SH-SY5Y (cell line): ENCODE results near the gene DMD.

ENCODE experiments used
- GATA2 ChIP-seq: IDR thresholded peaks from 2 replicates; pipeline ENCODE4 v1.6.1; 2011; ENCODE audit warnings: mild to moderate bottlenecking, low read depth, low read length
- GATA3 ChIP-seq: IDR thresholded peaks from 2 replicates; pipeline ENCODE4 v1.6.1; 2011; ENCODE audit warnings: low read depth, mild to moderate bottlenecking, low read length, moderate library complexity

- TF ChIP-seq GATA3 = no peak
- no peak for TF ChIP-seq GATA2
These were observed 1730.7 kb downstream of the DMD start for GRCh38 chrX:31480696-31481095.
